ENCODE measurements around the gene AQR.
"Not testable (repeated sequence)": the region's sequence is repeated elsewhere in the genome, so short reads cannot be mapped to it uniquely, and the experiment has no call there.

Gene AQR

DNA sequence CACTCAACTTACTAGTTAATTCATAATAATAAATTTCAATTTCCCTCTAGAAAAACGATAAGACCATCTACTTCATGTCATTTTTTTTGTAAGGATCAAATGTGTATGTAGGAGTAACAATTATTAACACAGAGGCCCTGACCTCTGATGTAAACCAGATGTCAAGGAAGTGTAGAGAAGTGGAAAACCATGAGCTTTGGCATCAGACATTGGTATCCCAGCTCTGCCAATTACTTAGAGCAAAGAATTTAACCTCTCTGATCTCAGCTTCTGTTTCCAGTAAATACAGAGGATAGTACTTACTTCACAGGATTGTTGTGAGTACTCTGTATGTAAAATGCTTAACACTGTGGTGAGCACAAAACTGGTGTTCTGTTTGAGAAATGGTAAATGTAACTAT lies 17.5 kb downstream of the AQR start:
- Mint-ChIP-seq H3K4me1 (no peaks in the 10 kb centered on the region), H3K27ac (no peak overlapping the region), H3K9me3 (peaks cover 12% of the 10 kb centered on the region), H3K4me3 (no peak overlapping the region), H3K36me3 (ENCODE audit: low read depth) (peaks cover 58% of the 10 kb centered on the region), H3K27me3 (ENCODE audit: low read depth, poor library complexity) (no peaks in the 10 kb centered on the region)
- TF ChIP-seq, protein P1, sequence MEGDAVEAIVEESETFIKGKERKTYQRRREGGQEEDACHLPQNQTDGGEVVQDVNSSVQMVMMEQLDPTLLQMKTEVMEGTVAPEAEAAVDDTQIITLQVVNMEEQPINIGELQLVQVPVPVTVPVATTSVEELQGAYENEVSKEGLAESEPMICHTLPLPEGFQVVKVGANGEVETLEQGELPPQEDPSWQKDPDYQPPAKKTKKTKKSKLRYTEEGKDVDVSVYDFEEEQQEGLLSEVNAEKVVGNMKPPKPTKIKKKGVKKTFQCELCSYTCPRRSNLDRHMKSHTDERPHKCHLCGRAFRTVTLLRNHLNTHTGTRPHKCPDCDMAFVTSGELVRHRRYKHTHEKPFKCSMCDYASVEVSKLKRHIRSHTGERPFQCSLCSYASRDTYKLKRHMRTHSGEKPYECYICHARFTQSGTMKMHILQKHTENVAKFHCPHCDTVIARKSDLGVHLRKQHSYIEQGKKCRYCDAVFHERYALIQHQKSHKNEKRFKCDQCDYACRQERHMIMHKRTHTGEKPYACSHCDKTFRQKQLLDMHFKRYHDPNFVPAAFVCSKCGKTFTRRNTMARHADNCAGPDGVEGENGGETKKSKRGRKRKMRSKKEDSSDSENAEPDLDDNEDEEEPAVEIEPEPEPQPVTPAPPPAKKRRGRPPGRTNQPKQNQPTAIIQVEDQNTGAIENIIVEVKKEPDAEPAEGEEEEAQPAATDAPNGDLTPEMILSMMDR (IDR thresholded peaks at IDR 0.05), result no peak
- DNase-seq, result no peak

DNA sequence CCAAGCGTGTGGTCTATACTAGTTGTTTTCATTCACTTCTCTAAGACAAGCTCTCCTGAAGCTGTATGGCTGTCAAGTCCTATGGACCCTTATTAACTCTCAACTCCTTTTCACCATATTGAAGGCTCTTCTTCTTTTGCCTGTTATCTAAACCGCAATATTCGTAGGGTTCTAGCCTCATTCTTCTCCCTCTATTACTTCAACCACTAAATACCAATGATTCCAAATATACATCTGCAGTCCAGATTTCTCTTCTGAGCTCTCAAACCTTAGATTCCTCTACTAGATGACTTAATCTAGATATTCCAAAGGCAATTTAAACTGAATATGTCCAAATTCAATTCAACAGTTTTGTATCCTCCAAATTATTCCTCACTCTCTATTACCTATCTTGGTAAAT lies 24.6 kb downstream of the AQR start:
- no peak for DNase-seq
- Mint-ChIP-seq H3K4me3 (no peak overlapping the region), H3K27me3 (ENCODE audit: low read depth, poor library complexity) (no peaks in the 10 kb centered on the region), H3K9me3 (no peaks in the 10 kb centered on the region), H3K4me1 (no peaks in the 10 kb centered on the region), H3K36me3 (ENCODE audit: low read depth) (peaks cover 50% of the 10 kb centered on the region), H3K27ac (peak overlapping the region; percentile 2)
- TF ChIP-seq, protein P1 (IDR thresholded peaks at IDR 0.05), result no peak

DNA sequence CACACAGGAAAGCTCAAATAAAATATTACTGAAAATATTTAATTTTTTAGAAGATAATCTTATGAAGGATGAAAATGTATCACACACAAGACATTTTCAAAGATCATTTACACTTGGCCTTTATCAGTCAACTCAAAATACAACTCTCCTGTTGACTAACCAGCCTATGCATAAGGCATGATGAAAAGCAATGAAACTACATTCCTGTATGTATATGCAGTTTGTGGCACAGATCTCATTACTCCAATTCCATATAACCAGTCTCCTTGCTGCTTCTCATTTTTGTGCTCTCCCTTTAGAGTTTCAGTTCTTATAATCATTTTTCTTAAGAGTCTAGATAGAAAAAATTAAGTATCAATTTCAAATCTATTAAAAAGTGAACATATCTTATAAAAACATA lies 25.8 kb downstream of the AQR start:
- Mint-ChIP-seq H3K27me3 (ENCODE audit: low read depth, poor library complexity) (no peaks in the 10 kb centered on the region), H3K4me1 (no peaks in the 10 kb centered on the region), H3K27ac (no peak overlapping the region), H3K9me3 (no peaks in the 10 kb centered on the region), H3K36me3 (ENCODE audit: low read depth) (peaks cover 52% of the 10 kb centered on the region), H3K4me3 (no peak overlapping the region)
- TF ChIP-seq, protein P1 (IDR thresholded peaks at IDR 0.05), result no peak
- DNase-seq, result no peak

DNA sequence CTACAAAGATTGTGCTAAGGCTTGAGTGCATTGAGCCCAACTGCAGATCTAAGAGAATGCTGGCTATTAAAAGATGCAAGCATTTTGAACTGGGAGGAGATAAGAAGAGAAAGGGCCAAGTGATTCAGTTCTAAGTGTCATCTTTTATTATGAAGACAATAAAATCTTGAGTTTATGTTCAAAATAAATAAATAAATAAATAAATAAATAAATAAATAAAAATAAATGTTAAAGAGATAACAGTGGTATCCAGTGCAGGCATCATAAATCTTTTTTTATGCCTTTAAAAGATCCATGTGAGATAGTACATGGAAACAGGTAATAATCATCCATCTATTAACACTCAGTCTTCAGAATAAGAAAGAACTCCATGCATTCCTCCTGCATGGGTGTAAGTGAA lies 26.3 kb downstream of the AQR start:
- not testable (repeated sequence) for H3K4me1 Mint-ChIP-seq; H3K9me3 Mint-ChIP-seq; H3K27me3 Mint-ChIP-seq (ENCODE audit: low read depth, poor library complexity); DNase-seq; H3K27ac Mint-ChIP-seq; H3K4me3 Mint-ChIP-seq
- peaks cover 49% of the 10 kb centered on the region for H3K36me3 Mint-ChIP-seq (ENCODE audit: low read depth)

DNA sequence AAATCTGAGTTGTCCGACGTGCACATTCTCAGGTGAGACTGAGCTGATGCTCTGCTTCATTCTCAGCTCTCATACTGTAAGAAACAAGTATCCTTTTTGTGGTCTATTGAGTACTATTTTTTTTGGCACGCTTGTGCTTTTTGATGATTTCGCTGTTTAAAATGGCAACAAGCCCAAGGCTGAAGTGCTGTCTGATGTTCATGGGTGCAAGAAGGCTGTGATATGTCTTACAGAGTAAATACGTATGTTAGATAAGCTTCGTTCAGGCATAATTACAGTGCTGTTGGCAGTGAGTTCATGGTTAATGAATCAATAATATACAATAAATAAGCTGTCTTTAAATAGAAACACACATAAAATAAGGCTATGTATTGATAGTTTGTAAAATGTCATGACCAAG lies 27.2 kb downstream of the AQR start:
- no peak for DNase-seq
- no peak overlapping the region for H3K27ac Mint-ChIP-seq
- H3K9me3 Mint-ChIP-seq, result no peaks in the 10 kb centered on the region
- peaks cover 46% of the 10 kb centered on the region for H3K36me3 Mint-ChIP-seq (ENCODE audit: low read depth)
- H3K4me1 Mint-ChIP-seq, result no peaks in the 10 kb centered on the region
- no peaks in the 10 kb centered on the region for H3K27me3 Mint-ChIP-seq (ENCODE audit: low read depth, poor library complexity)
- TF ChIP-seq, protein P1 (IDR thresholded peaks at IDR 0.05), result no peak
- no peak overlapping the region for H3K4me3 Mint-ChIP-seq

DNA sequence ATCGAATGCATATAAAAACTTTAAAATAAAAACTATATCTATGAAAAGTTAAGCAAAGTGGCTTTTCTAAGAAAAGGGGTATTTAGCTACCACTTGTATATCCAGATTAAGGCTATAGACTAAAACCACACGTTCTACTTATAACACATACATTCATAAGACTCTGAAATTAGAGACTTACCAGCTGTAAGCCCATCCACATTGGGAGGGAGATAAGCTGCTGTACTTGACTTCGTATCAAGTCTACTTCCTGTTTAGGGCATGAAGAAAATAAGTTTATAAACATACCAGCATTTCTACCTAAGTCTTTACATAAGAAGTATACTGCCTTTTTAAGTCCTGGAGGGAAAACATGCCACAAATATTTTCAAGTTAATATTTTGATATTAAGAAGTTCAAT lies 27.7 kb downstream of the AQR start:
- Mint-ChIP-seq H3K4me1 (no peaks in the 10 kb centered on the region), H3K9me3 (no peaks in the 10 kb centered on the region), H3K36me3 (ENCODE audit: low read depth) (peaks cover 44% of the 10 kb centered on the region), H3K4me3 (no peak overlapping the region), H3K27ac (no peak overlapping the region), H3K27me3 (ENCODE audit: low read depth, poor library complexity) (no peaks in the 10 kb centered on the region)
- DNase-seq, result no peak
- TF ChIP-seq, protein P1 (IDR thresholded peaks at IDR 0.05), result no peak

Measured in nephron progenitor cell (in vitro differentiated cells).